Sigmoid colon (tissue), 7 donors: ENCODE measurements around the gene SLC7A6. TPM values are rescaled to one million over a fixed set of nuclear protein-coding genes. Genes with fewer than 3 reads are reported as not detected.
A peak's percentile ranks its signal among the peaks of the same experiment; 100 is the strongest.

Experiments
- DNase-seq: peaks from one replicate; pipeline ENCODE4 v3.0.0-alpha.2; 2019
- H3K27ac ChIP-seq, 4 donors: fragments of 200-600 bp; sonication (generic); one replicate each; pipeline ENCODE4 v1.5.1; 2016 to 2019; ENCODE audit warnings: mild to moderate bottlenecking in 1 of 4
- H3K27me3 ChIP-seq, 3 donors: fragments of 200-600 bp; sonication (generic); one replicate each; pipeline ENCODE4 v1.5.1; 2019; ENCODE audit warnings: mild to moderate bottlenecking in 1 of 3
- H3K36me3 ChIP-seq, 4 donors: fragments of 200-600 bp; sonication (generic); one replicate each; pipeline ENCODE4 v1.5.1; 2016 to 2019
- H3K4me1 ChIP-seq, 4 donors: fragments of 200-600 bp; sonication (generic); one replicate each; pipeline ENCODE4 v1.5.1; 2017 to 2019
- H3K4me3 ChIP-seq, 4 donors: fragments of 200-600 bp; sonication (generic); one replicate each; pipeline ENCODE4 v1.5.1; 2017 to 2019; ENCODE audit warnings: mild to moderate bottlenecking in 2 of 4, moderate library complexity in 1 of 4
- H3K9me3 ChIP-seq, 4 donors: fragments of 200-600 bp in 3 of 4; sonication (generic) in 3 of 4; one replicate each; pipeline versions ENCODE4 v1.5.1 to v1.6.1; 2013 to 2019
- EP300 ChIP-seq, 4 donors: sonication (generic); formaldehyde crosslinking; IDR thresholded peaks; one replicate each; pipeline ENCODE4 v1.6.1; 2017; ENCODE audit warnings: antibody characterized with exemption in 4 of 4
- POLR2A ChIP-seq, 2 donors: fragments of 450-650 bp; IDR thresholded peaks; one replicate each; pipeline ENCODE4 v1.6.1; 2016; ENCODE audit warnings: antibody characterized with exemption in 2 of 2, mild to moderate bottlenecking in 2 of 2, moderate library complexity in 2 of 2
- POLR2AphosphoS5 ChIP-seq, 4 donors: sonication (generic); formaldehyde crosslinking; IDR thresholded peaks; one replicate each; pipeline ENCODE4 v1.6.1; 2017; ENCODE audit warnings: antibody characterized with exemption in 4 of 4
- WGBS, 2 donors: extraction: QIAGEN DNeasy Blood & Tissue Kit; methylation state at CpG; one replicate each; pipeline ENCODE4 v1.1.7; 2013; 5-methylcytosine and 5-hydroxymethylcytosine counted together
- intact Hi-C: fragments of 100-400 bp; cut with DNase I; formaldehyde crosslinking; loops from one replicate; pipeline ENCODE4 v1.15.1; 2023
- polyA plus RNA-seq, 3 donors: library from polyadenylated mRNA; stranded (reverse); fragments of 200-250 nt; gene quantifications; one replicate each; pipeline ENCODE4 v1.2.3, GENCODE V29; 2013
- total RNA-seq, 4 donors: library from RNA; depleted of rRNA; stranded (reverse); fragments of >200 nt; gene quantifications; one replicate each; pipeline ENCODE4 v1.1.0, GENCODE V29; 2016
- TF ChIP-seq, protein P1 (sequence below), 4 experiments: fragments of 450-650 bp in 3 of 4; fragments of 200-600 bp in 1 of 4; IDR thresholded peaks; one replicate each; pipeline ENCODE4 v1.5.1; 2016 to 2019; ENCODE audit warnings: antibody characterized with exemption in 4 of 4, mild to moderate bottlenecking in 3 of 4, moderate library complexity in 2 of 4
- donor health status: healthy with polysubstance abuse.
- donor health status: Bipolar disorder and iron deficiency.
- donor health status: healthy.

SLC7A6 gene
- total and polyA plus RNA-seq, 7 donors: 1.8 to 40.7 (median 26.8) TPM

DNA sequence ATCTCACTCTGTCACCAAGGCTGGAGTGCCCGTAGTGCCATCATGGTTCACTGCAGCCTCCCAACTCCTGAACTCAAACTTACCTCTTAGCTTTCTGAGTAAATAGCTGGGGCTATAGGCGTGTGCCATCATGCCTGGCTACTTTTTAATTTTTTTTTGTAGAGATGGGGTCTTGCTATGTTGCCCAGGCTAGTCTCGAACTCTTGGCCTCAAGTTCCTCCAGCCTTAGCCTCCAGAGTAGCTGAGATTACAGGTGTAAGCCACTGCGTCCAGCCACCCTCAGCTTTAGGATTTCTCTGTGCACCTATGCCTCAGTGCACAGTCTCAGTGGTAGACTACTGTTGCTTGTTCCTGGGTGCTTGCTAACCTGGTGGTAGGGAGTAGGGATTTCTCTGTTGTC is 5.5 kb downstream of the SLC7A6 start:
- DNase-seq: no peak
- TF ChIP-seq POLR2AphosphoS5 (IDR thresholded peaks at IDR 0.05): no peak
- no peak for TF ChIP-seq POLR2A (IDR thresholded peaks at IDR 0.05)
- TF ChIP-seq, protein P1, sequence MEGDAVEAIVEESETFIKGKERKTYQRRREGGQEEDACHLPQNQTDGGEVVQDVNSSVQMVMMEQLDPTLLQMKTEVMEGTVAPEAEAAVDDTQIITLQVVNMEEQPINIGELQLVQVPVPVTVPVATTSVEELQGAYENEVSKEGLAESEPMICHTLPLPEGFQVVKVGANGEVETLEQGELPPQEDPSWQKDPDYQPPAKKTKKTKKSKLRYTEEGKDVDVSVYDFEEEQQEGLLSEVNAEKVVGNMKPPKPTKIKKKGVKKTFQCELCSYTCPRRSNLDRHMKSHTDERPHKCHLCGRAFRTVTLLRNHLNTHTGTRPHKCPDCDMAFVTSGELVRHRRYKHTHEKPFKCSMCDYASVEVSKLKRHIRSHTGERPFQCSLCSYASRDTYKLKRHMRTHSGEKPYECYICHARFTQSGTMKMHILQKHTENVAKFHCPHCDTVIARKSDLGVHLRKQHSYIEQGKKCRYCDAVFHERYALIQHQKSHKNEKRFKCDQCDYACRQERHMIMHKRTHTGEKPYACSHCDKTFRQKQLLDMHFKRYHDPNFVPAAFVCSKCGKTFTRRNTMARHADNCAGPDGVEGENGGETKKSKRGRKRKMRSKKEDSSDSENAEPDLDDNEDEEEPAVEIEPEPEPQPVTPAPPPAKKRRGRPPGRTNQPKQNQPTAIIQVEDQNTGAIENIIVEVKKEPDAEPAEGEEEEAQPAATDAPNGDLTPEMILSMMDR (IDR thresholded peaks at IDR 0.05): no peak
- no peak for TF ChIP-seq EP300 (IDR thresholded peaks at IDR 0.05)
- Histone ChIP-seq H3K27ac (peak overlapping the region in 1 of 4 donors; percentile 29), H3K9me3 (no peaks in the 10 kb centered on the region), H3K4me3 (no peak overlapping the region), H3K36me3 (peaks cover 0 to 17% (median 5%) of the 10 kb centered on the region in 4 donors), H3K27me3 (no peaks in the 10 kb centered on the region), H3K4me1 (peaks cover 0 to 30% (median 20%) of the 10 kb centered on the region in 4 donors)
- intact Hi-C loops: no loop called here
- WGBS, 2 donors: 89 to 92% methylated on average over 4 of the region's 4 CpGs

DNA sequence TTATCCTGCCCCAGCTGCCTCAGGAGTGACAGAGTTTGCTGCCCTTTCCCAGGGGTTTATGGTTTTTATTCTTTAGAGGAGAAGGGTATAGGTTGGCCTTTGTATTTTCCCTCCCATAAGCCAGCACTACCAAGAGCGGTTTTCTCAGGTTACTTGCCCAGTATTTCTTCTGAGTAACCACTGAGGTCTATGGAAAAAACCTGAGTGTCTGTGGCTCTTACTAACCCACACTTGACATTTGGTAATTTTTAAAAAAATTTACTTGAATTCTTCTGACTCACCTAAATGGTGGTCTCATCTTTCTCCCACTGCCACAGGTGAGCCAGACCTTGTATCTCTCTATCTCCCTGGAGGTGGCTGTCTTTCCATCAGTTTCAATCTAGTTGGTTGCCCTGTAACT is 6.0 kb downstream of the SLC7A6 start:
- intact Hi-C loops: no loop called here
- Histone ChIP-seq H3K9me3 (no peaks in the 10 kb centered on the region), H3K36me3 (peaks cover 0 to 21% (median 7%) of the 10 kb centered on the region in 4 donors), H3K4me3 (no peak overlapping the region), H3K4me1 (peaks cover 0 to 30% (median 24%) of the 10 kb centered on the region in 4 donors), H3K27me3 (no peaks in the 10 kb centered on the region), H3K27ac (no peak overlapping the region)
- TF ChIP-seq EP300 (IDR thresholded peaks at IDR 0.05) (no peak), POLR2AphosphoS5 (IDR thresholded peaks at IDR 0.05) (no peak), POLR2A (IDR thresholded peaks at IDR 0.05) (no peak)
- TF ChIP-seq, protein P1 (IDR thresholded peaks at IDR 0.05): no peak
- WGBS, 2 donors: 0 to 50% methylated on average over 1 of the region's 1 CpG
- DNase-seq: no peak

DNA sequence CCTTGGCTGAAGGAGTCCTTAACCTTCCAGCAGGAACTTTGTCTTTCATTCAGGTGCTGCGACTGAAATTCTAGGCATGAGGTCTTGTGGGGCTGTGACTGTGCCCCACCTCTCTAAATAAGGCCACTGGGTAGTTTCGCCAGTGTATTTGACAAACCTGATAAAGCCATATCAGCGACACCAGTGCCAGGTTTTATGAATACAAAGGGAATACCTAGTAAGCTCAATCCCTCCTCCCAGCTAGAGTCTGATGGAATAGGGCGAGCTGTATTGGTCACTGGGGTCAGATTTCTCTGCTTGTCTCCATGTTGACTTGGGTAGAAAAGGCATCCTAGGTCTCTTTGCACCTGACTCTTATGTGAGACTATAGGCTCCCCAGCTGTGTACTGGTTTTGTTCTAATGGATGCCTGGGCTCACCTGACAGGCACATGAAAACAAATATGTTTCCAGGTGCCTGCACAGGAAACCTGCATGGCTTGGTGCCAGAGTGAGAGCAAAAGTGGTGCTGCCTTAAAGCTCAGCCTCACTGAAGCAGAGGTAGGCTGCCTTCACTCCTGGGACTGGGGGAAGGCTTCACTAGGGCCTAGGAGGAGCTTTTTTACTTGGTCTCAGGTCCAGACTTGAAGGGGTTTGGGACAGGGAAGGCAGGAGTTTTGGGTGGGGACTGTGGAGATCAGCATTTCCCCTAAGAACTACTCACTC is 8.3 kb downstream of the SLC7A6 start:
- Histone ChIP-seq H3K4me1 (peaks cover 0 to 33% (median 30%) of the 10 kb centered on the region in 4 donors), H3K36me3 (peaks cover 0 to 21% (median 7%) of the 10 kb centered on the region in 4 donors)
- 26 to 67% methylated on average over 4 of the region's 4 CpGs for WGBS, 2 donors

DNA sequence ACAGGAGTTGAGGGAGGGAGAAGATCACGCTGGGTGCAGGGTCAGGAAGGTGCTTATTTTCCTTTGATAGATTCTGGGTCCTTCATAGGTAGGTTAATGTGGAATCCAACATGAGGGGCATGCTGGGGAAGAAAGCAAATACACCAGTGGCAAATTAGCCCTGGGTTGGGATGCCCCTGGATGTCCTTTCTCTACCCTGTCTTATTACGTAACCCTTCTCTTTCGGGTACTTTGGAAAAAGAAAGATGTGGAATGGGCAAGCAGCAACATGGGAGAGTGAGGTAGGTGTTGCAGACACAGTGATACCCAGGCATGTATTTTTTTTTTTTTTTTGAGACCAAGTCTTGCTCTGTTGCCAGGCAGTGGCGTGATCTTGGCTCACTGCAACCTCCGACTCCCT is 9.1 kb downstream of the SLC7A6 start:
- Histone ChIP-seq H3K4me1 (peaks cover 0 to 27% (median 23%) of the 10 kb centered on the region in 4 donors), H3K36me3 (peaks cover 0 to 21% (median 7%) of the 10 kb centered on the region in 4 donors), H3K27ac (no peak overlapping the region), H3K4me3 (no peak overlapping the region), H3K27me3 (no peaks in the 10 kb centered on the region), H3K9me3 (no peaks in the 10 kb centered on the region)
- DNase-seq: no peak
- intact Hi-C loops: no loop called here
- no peak for TF ChIP-seq EP300 (IDR thresholded peaks at IDR 0.05)
- TF ChIP-seq POLR2AphosphoS5 (IDR thresholded peaks at IDR 0.05): no peak
- no peak for TF ChIP-seq POLR2A (IDR thresholded peaks at IDR 0.05)
- TF ChIP-seq, protein P1 (IDR thresholded peaks at IDR 0.05): no peak
- 91 to 93% methylated on average over 5 of the region's 5 CpGs for WGBS, 2 donors

More for the DNA sequence above, 8.3 kb downstream of the SLC7A6 start:
- intact Hi-C loops: no loop called here
- Histone ChIP-seq H3K4me3 (no peak overlapping the region), H3K27ac (no peak overlapping the region), H3K27me3 (no peaks in the 10 kb centered on the region), H3K9me3 (no peaks in the 10 kb centered on the region)
- TF ChIP-seq POLR2A (IDR thresholded peaks at IDR 0.05): no peak
- DNase-seq: no peak

DNA sequence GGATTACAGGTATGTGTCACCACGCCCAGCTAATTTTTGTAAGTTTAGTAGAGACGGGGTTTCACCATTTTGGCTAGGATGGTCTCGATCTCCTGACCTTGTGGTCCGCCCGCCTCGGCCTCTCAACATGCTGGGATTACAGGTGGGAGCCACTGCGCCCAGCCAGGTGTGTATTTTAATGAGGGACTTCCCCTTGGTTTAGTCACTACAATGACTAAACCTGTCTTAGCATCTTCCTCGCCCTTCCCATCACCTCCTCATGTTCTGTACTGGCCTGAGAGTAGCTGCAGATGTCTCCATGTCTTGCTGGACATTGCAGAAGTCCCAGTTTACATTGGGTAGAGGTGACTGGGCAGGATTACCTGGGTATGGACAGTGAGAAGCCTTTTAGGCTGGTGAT is 9.6 kb downstream of the SLC7A6 start:
- WGBS, 2 donors: 87 to 88% methylated on average over 8 of the region's 8 CpGs
- Histone ChIP-seq H3K36me3 (peaks cover 0 to 21% (median 7%) of the 10 kb centered on the region in 4 donors), H3K27me3 (no peaks in the 10 kb centered on the region), H3K4me3 (no peak overlapping the region), H3K4me1 (peaks cover 0 to 27% (median 23%) of the 10 kb centered on the region in 4 donors), H3K27ac (no peak overlapping the region), H3K9me3 (no peaks in the 10 kb centered on the region)
- no peak for TF ChIP-seq EP300 (IDR thresholded peaks at IDR 0.05)
- TF ChIP-seq, protein P1 (IDR thresholded peaks at IDR 0.05): no peak
- TF ChIP-seq POLR2A (IDR thresholded peaks at IDR 0.05): no peak
- no peak for TF ChIP-seq POLR2AphosphoS5 (IDR thresholded peaks at IDR 0.05)
- no peak for DNase-seq
- intact Hi-C loops: no loop called here
